ENCODE data around the gene CPEB4. TPM values are rescaled to one million over a fixed set of nuclear protein-coding genes. Genes with fewer than 3 reads are reported as not detected.

Gene CPEB4
- total and polyA plus RNA-seq, 2 experiments from 2014 or later, result 5.9 to 10.2 TPM

DNA sequence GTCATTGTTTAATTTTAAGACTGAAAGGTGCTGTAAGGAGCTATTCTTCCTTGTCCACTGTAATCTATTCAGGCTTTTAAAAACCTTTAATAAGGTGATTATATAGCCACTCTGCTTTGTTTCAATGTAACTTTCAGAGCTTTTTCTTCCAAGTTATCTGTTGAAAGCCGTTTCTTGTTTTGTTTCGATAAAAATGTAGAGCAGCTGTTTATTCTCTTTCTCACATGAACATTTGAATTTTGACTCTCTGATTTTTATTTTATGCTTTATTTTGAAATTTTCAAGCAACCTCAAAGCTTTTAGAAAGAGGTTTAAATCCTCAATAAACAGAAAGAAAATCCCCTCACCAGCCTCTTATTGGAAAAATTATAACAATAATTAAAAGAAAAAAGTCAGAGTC lies 47.2 kb downstream of the CPEB4 start:
- no peak overlapping the region for H3K4me2 ChIP-seq
- no peaks in the 10 kb centered on the region for H4K20me1 ChIP-seq (replicated peaks; ENCODE audit: insufficient read depth)
- no peaks in the 10 kb centered on the region for H3K36me3 ChIP-seq (ENCODE audit: insufficient read depth)
- no peak for ATAC-seq
- no peak overlapping the region for H3K4me3 Mint-ChIP-seq
- H3K27ac Mint-ChIP-seq, result no peak overlapping the region
- H3K79me2 ChIP-seq (replicated peaks; ENCODE audit: insufficient read depth), result no peaks in the 10 kb centered on the region
- TF ChIP-seq STAT1 (IDR thresholded peaks at IDR 0.05; ENCODE audit: unreplicated experiment) (no peak), NANOG (IDR thresholded peaks at IDR 0.05; ENCODE audit: borderline replicate concordance) (no peak), JUNB (IDR thresholded peaks at IDR 0.05; ENCODE audit: unreplicated experiment) (no peak), CREB1 (CRISPR knock-in tag; IDR thresholded peaks at IDR 0.05; ENCODE audit: low read depth) (no peak), EZH2phosphoT487 (IDR thresholded peaks at IDR 0.05; ENCODE audit: unreplicated experiment) (no peak), EZH2 (IDR thresholded peaks at IDR 0.05; ENCODE audit: low read depth, unreplicated experiment) (no peak), POLR2AphosphoS5 (IDR thresholded peaks at IDR 0.05; ENCODE audit: low read depth) (no peak), ZNF331 (CRISPR knock-in tag; IDR thresholded peaks at IDR 0.05; ENCODE audit: low read depth) (no peak), ZNF114 (CRISPR knock-in tag; IDR thresholded peaks at IDR 0.05) (no peak)
- TF ChIP-seq, protein P1, sequence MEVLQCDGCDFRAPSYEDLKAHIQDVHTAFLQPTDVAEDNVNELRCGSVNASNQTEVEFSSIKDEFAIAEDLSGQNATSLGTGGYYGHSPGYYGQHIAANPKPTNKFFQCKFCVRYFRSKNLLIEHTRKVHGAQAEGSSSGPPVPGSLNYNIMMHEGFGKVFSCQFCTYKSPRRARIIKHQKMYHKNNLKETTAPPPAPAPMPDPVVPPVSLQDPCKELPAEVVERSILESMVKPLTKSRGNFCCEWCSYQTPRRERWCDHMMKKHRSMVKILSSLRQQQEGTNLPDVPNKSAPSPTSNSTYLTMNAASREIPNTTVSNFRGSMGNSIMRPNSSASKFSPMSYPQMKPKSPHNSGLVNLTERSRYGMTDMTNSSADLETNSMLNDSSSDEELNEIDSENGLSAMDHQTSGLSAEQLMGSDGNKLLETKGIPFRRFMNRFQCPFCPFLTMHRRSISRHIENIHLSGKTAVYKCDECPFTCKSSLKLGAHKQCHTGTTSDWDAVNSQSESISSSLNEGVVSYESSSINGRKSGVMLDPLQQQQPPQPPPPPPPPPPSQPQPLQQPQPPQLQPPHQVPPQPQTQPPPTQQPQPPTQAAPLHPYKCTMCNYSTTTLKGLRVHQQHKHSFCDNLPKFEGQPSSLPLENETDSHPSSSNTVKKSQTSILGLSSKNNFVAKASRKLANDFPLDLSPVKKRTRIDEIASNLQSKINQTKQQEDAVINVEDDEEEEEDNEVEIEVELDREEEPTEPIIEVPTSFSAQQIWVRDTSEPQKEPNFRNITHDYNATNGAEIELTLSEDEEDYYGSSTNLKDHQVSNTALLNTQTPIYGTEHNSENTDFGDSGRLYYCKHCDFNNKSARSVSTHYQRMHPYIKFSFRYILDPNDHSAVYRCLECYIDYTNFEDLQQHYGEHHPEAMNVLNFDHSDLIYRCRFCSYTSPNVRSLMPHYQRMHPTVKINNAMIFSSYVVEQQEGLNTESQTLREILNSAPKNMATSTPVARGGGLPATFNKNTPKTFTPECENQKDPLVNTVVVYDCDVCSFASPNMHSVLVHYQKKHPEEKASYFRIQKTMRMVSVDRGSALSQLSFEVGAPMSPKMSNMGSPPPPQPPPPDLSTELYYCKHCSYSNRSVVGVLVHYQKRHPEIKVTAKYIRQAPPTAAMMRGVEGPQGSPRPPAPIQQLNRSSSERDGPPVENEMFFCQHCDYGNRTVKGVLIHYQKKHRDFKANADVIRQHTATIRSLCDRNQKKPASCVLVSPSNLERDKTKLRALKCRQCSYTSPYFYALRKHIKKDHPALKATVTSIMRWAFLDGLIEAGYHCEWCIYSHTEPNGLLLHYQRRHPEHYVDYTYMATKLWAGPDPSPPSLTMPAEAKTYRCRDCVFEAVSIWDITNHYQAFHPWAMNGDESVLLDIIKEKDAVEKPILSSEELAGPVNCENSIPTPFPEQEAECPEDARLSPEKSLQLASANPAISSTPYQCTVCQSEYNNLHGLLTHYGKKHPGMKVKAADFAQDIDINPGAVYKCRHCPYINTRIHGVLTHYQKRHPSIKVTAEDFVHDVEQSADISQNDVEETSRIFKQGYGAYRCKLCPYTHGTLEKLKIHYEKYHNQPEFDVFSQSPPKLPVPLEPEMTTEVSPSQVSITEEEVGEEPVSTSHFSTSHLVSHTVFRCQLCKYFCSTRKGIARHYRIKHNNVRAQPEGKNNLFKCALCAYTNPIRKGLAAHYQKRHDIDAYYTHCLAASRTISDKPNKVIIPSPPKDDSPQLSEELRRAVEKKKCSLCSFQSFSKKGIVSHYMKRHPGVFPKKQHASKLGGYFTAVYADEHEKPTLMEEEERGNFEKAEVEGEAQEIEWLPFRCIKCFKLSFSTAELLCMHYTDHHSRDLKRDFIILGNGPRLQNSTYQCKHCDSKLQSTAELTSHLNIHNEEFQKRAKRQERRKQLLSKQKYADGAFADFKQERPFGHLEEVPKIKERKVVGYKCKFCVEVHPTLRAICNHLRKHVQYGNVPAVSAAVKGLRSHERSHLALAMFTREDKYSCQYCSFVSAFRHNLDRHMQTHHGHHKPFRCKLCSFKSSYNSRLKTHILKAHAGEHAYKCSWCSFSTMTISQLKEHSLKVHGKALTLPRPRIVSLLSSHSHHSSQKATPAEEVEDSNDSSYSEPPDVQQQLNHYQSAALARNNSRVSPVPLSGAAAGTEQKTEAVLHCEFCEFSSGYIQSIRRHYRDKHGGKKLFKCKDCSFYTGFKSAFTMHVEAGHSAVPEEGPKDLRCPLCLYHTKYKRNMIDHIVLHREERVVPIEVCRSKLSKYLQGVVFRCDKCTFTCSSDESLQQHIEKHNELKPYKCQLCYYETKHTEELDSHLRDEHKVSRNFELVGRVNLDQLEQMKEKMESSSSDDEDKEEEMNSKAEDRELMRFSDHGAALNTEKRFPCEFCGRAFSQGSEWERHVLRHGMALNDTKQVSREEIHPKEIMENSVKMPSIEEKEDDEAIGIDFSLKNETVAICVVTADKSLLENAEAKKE (CRISPR knock-in tag; IDR thresholded peaks at IDR 0.05), result no peak
- TF ChIP-seq, protein P2, sequence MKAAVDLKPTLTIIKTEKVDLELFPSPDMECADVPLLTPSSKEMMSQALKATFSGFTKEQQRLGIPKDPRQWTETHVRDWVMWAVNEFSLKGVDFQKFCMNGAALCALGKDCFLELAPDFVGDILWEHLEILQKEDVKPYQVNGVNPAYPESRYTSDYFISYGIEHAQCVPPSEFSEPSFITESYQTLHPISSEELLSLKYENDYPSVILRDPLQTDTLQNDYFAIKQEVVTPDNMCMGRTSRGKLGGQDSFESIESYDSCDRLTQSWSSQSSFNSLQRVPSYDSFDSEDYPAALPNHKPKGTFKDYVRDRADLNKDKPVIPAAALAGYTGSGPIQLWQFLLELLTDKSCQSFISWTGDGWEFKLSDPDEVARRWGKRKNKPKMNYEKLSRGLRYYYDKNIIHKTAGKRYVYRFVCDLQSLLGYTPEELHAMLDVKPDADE (IDR thresholded peaks at IDR 0.05), result no peak
- TF ChIP-seq, protein P3, sequence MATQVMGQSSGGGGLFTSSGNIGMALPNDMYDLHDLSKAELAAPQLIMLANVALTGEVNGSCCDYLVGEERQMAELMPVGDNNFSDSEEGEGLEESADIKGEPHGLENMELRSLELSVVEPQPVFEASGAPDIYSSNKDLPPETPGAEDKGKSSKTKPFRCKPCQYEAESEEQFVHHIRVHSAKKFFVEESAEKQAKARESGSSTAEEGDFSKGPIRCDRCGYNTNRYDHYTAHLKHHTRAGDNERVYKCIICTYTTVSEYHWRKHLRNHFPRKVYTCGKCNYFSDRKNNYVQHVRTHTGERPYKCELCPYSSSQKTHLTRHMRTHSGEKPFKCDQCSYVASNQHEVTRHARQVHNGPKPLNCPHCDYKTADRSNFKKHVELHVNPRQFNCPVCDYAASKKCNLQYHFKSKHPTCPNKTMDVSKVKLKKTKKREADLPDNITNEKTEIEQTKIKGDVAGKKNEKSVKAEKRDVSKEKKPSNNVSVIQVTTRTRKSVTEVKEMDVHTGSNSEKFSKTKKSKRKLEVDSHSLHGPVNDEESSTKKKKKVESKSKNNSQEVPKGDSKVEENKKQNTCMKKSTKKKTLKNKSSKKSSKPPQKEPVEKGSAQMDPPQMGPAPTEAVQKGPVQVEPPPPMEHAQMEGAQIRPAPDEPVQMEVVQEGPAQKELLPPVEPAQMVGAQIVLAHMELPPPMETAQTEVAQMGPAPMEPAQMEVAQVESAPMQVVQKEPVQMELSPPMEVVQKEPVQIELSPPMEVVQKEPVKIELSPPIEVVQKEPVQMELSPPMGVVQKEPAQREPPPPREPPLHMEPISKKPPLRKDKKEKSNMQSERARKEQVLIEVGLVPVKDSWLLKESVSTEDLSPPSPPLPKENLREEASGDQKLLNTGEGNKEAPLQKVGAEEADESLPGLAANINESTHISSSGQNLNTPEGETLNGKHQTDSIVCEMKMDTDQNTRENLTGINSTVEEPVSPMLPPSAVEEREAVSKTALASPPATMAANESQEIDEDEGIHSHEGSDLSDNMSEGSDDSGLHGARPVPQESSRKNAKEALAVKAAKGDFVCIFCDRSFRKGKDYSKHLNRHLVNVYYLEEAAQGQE (IDR thresholded peaks at IDR 0.05; ENCODE audit: unreplicated experiment), result no peak
- TF ChIP-seq, protein P4, sequence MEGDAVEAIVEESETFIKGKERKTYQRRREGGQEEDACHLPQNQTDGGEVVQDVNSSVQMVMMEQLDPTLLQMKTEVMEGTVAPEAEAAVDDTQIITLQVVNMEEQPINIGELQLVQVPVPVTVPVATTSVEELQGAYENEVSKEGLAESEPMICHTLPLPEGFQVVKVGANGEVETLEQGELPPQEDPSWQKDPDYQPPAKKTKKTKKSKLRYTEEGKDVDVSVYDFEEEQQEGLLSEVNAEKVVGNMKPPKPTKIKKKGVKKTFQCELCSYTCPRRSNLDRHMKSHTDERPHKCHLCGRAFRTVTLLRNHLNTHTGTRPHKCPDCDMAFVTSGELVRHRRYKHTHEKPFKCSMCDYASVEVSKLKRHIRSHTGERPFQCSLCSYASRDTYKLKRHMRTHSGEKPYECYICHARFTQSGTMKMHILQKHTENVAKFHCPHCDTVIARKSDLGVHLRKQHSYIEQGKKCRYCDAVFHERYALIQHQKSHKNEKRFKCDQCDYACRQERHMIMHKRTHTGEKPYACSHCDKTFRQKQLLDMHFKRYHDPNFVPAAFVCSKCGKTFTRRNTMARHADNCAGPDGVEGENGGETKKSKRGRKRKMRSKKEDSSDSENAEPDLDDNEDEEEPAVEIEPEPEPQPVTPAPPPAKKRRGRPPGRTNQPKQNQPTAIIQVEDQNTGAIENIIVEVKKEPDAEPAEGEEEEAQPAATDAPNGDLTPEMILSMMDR (conservative IDR thresholded peaks at IDR 0.05; ENCODE audit: low read depth in 2 of 2), result no peak
- no peaks in the 10 kb centered on the region for H3F3A ChIP-seq (replicated peaks; ENCODE audit: low read depth)
- peaks cover 5% of the 10 kb centered on the region; the same call in 1 of the 2 replicates for H3K9me2 ChIP-seq (ENCODE audit: insufficient read depth)
- no peaks in the 10 kb centered on the region for H3K9me3 Mint-ChIP-seq
- H3K27ac ChIP-seq (ENCODE audit: low read depth), result no peak overlapping the region
- H3K4me3 ChIP-seq, result no peak overlapping the region
- H2AFZ ChIP-seq, result no peak overlapping the region
- H3K4me1 ChIP-seq (ENCODE audit: insufficient read depth), result peaks cover 10% of the 10 kb centered on the region; the same call in 1 of the 2 replicates
- H3K4me1 Mint-ChIP-seq, result peaks cover 33% of the 10 kb centered on the region
- DNase-seq (ENCODE audit: low spot score), result no peak
- H3K27me3 ChIP-seq (ENCODE audit: insufficient read depth), result no peaks in the 10 kb centered on the region
- peaks cover 2% of the 10 kb centered on the region; the same call in 1 of the 3 replicates for H3K36me3 Mint-ChIP-seq (ENCODE audit: low read depth)
- H3K27me3 Mint-ChIP-seq (ENCODE audit: insufficient read depth, low read depth, poor library complexity), result peaks cover 1% of the 10 kb centered on the region
